Keratinocyte (primary cell): Measurements from ENCODE around the gene RAC2. TPM values are rescaled to one million over a fixed set of nuclear protein-coding genes. Genes with fewer than 3 reads are reported as not detected.

ENCODE experiments used
- DNase-seq: peaks from one replicate; pipeline ENCODE4 v3.0.0-alpha.2; 2011; ENCODE audit warnings: low read depth, missing footprints, low spot score
- FAIRE-seq: peaks from 2 replicates; lab custom pipeline; 2011; peaks lifted over from hg19 to GRCh38; lab: Jason Lieb, UNC
- H2AFZ ChIP-seq: 2 replicates; pipeline ENCODE4 v1.6.0; 2012; ENCODE audit warnings: low read length, control low read depth, inconsistent platforms; ENCODE audit not compliant: control insufficient read depth
- H3K27ac ChIP-seq: 2 replicates; pipeline ENCODE4 v1.5.1; 2011; ENCODE audit warnings: low read length; ENCODE audit not compliant: control insufficient read depth, insufficient read depth
- H3K27me3 ChIP-seq: 3 replicates; pipeline ENCODE4 v1.6.0; 2011; ENCODE audit warnings: low read length; ENCODE audit not compliant: control insufficient read depth, insufficient read depth; ENCODE audit errors: extremely low read depth
- H3K36me3 ChIP-seq, 2 experiments: 2 replicates in 1 of 2; 3 replicates in 1 of 2; pipeline ENCODE4 v1.5.1; 2011; ENCODE audit warnings: low read length in 2 of 2, mild to moderate bottlenecking in 1 of 2; ENCODE audit not compliant: control insufficient read depth in 2 of 2, insufficient read depth in 2 of 2; ENCODE audit errors: extremely low read depth in 1 of 2
- H3K4me1 ChIP-seq: 3 replicates; pipeline ENCODE4 v1.5.1; 2011; ENCODE audit warnings: low read length; ENCODE audit not compliant: control insufficient read depth, insufficient read depth; ENCODE audit errors: extremely low read depth
- H3K4me2 ChIP-seq: 3 replicates; pipeline ENCODE4 v1.6.0; 2011; ENCODE audit warnings: low read depth, low read length; ENCODE audit not compliant: control insufficient read depth, insufficient read depth; ENCODE audit errors: extremely low read depth
- H3K4me3 ChIP-seq, 3 experiments: fragments of 200-600 bp in 1 of 3; sonication (generic) in 1 of 3; 2 replicates in 2 of 3; 3 replicates in 1 of 3; pipeline ENCODE4 v1.5.1; 2011 to 2016; ENCODE audit warnings: low read length in 3 of 3, mild to moderate bottlenecking in 3 of 3, control low read depth in 2 of 3, inconsistent platforms in 1 of 3, low read depth in 1 of 3, mixed read lengths in 1 of 3, mixed run types in 1 of 3, moderate library complexity in 1 of 3; ENCODE audit not compliant: control insufficient read depth in 2 of 3, insufficient read depth in 2 of 3; ENCODE audit errors: extremely low read depth in 1 of 3
- H3K79me2 ChIP-seq: 2 replicates; pipeline ENCODE4 v1.6.0; 2012; ENCODE audit warnings: low read length; ENCODE audit not compliant: control insufficient read depth, insufficient read depth
- H3K9ac ChIP-seq: 3 replicates; pipeline ENCODE4 v1.6.0; 2011; ENCODE audit warnings: low read length; ENCODE audit not compliant: control insufficient read depth, insufficient read depth; ENCODE audit errors: extremely low read depth
- H3K9me1 ChIP-seq: 3 replicates; pipeline ENCODE4 v1.6.0; 2011; ENCODE audit warnings: low read length; ENCODE audit not compliant: control insufficient read depth, insufficient read depth; ENCODE audit errors: extremely low read depth
- H3K9me3 ChIP-seq: 2 replicates; pipeline ENCODE4 v1.5.1; 2012; ENCODE audit warnings: low read depth, low read length; ENCODE audit not compliant: control insufficient read depth
- H4K20me1 ChIP-seq: 3 replicates; pipeline ENCODE4 v1.6.0; 2011; ENCODE audit warnings: low read length; ENCODE audit not compliant: control insufficient read depth, insufficient read depth; ENCODE audit errors: extremely low read depth
- EZH2 ChIP-seq: IDR thresholded peaks from one replicate; pipeline ENCODE4 v1.6.1; 2012; ENCODE audit warnings: inconsistent platforms, mild to moderate bottlenecking, low read length, moderate library complexity
- dilution Hi-C: fragments of 300-500 bp; cut with MboI; formaldehyde crosslinking; loops from one replicate; pipeline ENCODE4 v1.7.0; 2020; ENCODE audit warnings: low sequenced_read_pairs; ENCODE audit not compliant: extremely low pct_ligation_motif_present
- polyA plus RNA-seq, 5 experiments: library from polyadenylated mRNA; depleted of rRNA in 3 of 5; stranded (reverse) in 3 of 5; stranded (forward) in 1 of 5; unstranded in 1 of 5; fragments of >200 nt; gene quantifications; 1 replicate in 1 of 5; 2 replicates in 3 of 5; 3 replicates in 1 of 5; pipeline versions ENCODE4 v1.2.1 to v1.2.3, GENCODE V29; 2011 to 2012; ENCODE audit warnings: missing spikeins in 2 of 5, low read depth in 1 of 5, low replicate concordance in 1 of 5
- TF ChIP-seq, protein P1 (sequence below), 3 experiments: IDR thresholded peaks in 1 of 3; conservative IDR thresholded peaks in 1 of 3; optimal IDR thresholded peaks in 1 of 3; 2 replicates in 2 of 3; 3 replicates in 1 of 3; pipeline versions ENCODE3 to v1.5.1; 2011; ENCODE audit warnings: low read length in 3 of 3, mild to moderate bottlenecking in 3 of 3, moderate library complexity in 2 of 3, control low read depth in 1 of 3, inconsistent platforms in 1 of 3; ENCODE audit not compliant: insufficient read depth in 2 of 3; ENCODE audit errors: extremely low read depth in 1 of 3

The RAC2 gene
- polyA plus RNA-seq, 1 donor (not counting 4 experiments of a cell fraction or from before 2014, with no cell fraction given), result 78.6 TPM

- dilution Hi-C loops, result no loop called here
- Histone ChIP-seq H2AFZ (no peak overlapping the region), H3K27me3 (peaks cover 31% of the 10 kb centered on the region), H3K4me2 (no peak overlapping the region), H3K27ac (no peak overlapping the region), H4K20me1 (no peaks in the 10 kb centered on the region), H3K9me1 (no peaks in the 10 kb centered on the region), H3K4me1 (no peaks in the 10 kb centered on the region), H3K36me3 (no peaks in the 10 kb centered on the region), H3K79me2 (no peaks in the 10 kb centered on the region), H3K9me3 (no peaks in the 10 kb centered on the region), H3K9ac (no peak overlapping the region), H3K4me3 (no peak overlapping the region)
- FAIRE-seq (no peak), DNase-seq (no peak)
- TF ChIP-seq, protein P1, sequence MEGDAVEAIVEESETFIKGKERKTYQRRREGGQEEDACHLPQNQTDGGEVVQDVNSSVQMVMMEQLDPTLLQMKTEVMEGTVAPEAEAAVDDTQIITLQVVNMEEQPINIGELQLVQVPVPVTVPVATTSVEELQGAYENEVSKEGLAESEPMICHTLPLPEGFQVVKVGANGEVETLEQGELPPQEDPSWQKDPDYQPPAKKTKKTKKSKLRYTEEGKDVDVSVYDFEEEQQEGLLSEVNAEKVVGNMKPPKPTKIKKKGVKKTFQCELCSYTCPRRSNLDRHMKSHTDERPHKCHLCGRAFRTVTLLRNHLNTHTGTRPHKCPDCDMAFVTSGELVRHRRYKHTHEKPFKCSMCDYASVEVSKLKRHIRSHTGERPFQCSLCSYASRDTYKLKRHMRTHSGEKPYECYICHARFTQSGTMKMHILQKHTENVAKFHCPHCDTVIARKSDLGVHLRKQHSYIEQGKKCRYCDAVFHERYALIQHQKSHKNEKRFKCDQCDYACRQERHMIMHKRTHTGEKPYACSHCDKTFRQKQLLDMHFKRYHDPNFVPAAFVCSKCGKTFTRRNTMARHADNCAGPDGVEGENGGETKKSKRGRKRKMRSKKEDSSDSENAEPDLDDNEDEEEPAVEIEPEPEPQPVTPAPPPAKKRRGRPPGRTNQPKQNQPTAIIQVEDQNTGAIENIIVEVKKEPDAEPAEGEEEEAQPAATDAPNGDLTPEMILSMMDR (optimal IDR thresholded peaks at IDR 0.05 in 1 of 3, IDR thresholded peaks at IDR 0.05 in 1 of 3, conservative IDR thresholded peaks at IDR 0.05 in 1 of 3; ENCODE audit: extremely low read depth in 1 of 3, insufficient read depth in 2 of 3, low read length in 3 of 3), result no peak
- TF ChIP-seq EZH2, result no peak
Observed at GRCh38 chr22:37213218-37213855, 30.7 kb downstream of the RAC2 start.

DNA sequence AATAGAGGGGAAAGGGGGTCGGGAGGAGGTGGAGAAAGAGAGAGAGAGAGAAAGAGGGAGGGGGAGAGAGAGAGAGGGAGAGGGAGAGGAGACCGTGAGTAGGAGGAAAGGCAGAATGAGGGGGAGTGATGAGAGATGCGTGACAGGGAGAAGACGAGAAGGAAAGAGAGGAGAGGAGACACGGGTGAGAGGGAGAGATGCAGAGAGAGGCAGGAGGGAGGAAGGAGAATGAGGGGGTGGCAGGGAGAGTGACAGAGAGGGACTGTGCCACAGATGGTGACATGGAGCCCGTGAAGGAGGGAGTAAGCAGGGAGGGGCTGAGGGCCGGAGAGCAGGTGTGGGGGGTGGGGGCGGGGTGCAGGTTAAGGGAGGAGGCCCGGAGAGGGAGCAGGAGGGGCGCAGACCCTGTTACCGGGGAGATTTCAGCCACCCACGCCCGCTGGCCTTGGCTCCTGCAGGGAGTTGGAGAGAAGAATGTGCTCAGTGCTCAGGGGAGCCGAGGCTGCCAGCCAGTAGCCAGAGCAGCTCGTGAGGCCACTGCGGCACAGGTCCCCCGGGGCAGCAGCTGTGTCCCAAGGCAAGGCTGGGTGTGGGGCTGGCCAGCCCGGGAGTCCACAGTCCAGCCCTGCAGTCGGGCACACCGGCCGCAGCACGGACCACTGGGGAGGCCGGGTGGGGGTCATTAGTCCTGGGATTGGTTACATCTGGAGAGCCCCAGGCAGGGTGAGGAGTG lies 31.7 kb downstream of the RAC2 start, which contains the start of gene SSTR3:
Gene SSTR3 (minus strand): TSS at position 304 of the 733 bp plus-strand sequence. CDS start 4,674 bp downstream, outside the sequence.
- H3K9me1 ChIP-seq, result no peaks in the 10 kb centered on the region
- TF ChIP-seq EZH2, result no peak
- TF ChIP-seq, protein P1 (optimal IDR thresholded peaks at IDR 0.05 in 1 of 3, IDR thresholded peaks at IDR 0.05 in 1 of 3, conservative IDR thresholded peaks at IDR 0.05 in 1 of 3; ENCODE audit: extremely low read depth in 1 of 3, insufficient read depth in 2 of 3, low read length in 3 of 3), result no peak
- DNase-seq, result no peak

More for the DNA sequence above, 31.7 kb downstream of the RAC2 start, which contains the start of gene SSTR3:
- dilution Hi-C loops, result no loop called here
- no peaks in the 10 kb centered on the region for H3K79me2 ChIP-seq
- peaks cover 31% of the 10 kb centered on the region for H3K27me3 ChIP-seq
- no peaks in the 10 kb centered on the region for H3K36me3 ChIP-seq
- no peaks in the 10 kb centered on the region for H3K4me1 ChIP-seq
- H3K27ac ChIP-seq, result no peak within 1 kb of the TSS
- no peak within 1 kb of the TSS for H2AFZ ChIP-seq
- H3K9ac ChIP-seq, result no peak within 1 kb of the TSS
- no peak within 1 kb of the TSS for H3K4me2 ChIP-seq
- H3K9me3 ChIP-seq, result no peaks in the 10 kb centered on the region
- no peak within 1 kb of the TSS for H3K4me3 ChIP-seq
- no peak for FAIRE-seq
- H4K20me1 ChIP-seq, result no peaks in the 10 kb centered on the region
